Stimulated activated CD4-positive, alpha-beta T cell treated with anti-CD3 and anti-CD28 coated beads, Interleukin-1b, Interleukin-23, amount 100 ng/mL, for 1 hour (primary cell): ENCODE measurements around the gene LIN52.

Experiments used
- DNase-seq, 2 donors: peaks; one replicate each; pipeline ENCODE4 v3.0.0-alpha.2; 2020; ENCODE audit warnings: low read depth in 2 of 2

Gene LIN52

GRCh38 chr14:74084277-74085046, at the start of gene LIN52, which contains the start of gene ALDH6A1:
TSS of gene LIN52 (plus strand) at chr14:74084956. CDS start at chr14:74084975, 19 bp downstream.
TSS of gene ALDH6A1 (minus strand) at chr14:74084453. CDS start at chr14:74084394, 59 bp downstream.
- DNase-seq = peak; percentile 100

GRCh38 chr14:74035556-74035955, 49.2 kb upstream of the LIN52 start:
- no peak for DNase-seq

GRCh38 chr14:74038020-74038859, 46.5 kb upstream of the LIN52 start:
- DNase-seq = no peak

DNA sequence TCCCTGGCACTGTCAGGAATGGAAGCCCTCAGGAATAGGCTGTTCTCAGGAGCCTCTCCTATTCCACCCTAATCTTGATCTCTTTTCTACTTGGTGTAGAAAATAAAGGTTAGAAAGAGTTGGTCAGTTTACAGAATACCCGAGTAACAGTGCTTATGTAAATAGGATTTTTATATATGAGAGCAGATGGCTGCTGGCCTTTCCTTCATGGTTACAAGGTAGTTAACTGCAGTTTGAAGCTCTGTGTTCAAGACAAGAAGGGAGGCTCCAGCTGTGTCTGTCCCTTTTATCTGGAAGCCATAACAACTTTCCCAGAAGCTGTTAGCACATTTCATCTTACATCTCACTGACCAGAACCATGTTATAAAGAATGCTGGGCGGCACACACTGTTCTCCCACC, 42.5 kb upstream of the LIN52 start:
- DNase-seq = no peak

GRCh38 chr14:74045522-74045921, 39.2 kb upstream of the LIN52 start:
- no peak for DNase-seq

DNA sequence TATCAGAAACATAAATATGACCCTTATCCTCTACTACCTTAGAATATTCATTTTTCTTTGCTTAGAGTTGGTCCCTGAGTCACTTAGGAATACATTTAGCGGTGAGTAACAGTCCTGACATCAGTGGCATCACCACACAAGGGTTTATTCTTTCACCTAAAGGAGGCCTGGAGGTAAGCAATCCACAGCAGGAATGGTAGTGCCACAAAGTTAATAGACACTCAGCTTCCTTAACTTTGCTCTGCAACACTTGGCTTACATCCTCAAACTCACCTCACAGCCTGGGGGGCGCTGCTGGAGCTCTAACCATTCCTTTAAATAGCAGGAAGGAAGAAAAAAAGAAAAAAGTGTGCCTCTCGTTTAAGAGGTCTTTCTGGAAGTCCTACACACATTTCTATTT, 36.5 kb upstream of the LIN52 start:
- no peak for DNase-seq

DNA sequence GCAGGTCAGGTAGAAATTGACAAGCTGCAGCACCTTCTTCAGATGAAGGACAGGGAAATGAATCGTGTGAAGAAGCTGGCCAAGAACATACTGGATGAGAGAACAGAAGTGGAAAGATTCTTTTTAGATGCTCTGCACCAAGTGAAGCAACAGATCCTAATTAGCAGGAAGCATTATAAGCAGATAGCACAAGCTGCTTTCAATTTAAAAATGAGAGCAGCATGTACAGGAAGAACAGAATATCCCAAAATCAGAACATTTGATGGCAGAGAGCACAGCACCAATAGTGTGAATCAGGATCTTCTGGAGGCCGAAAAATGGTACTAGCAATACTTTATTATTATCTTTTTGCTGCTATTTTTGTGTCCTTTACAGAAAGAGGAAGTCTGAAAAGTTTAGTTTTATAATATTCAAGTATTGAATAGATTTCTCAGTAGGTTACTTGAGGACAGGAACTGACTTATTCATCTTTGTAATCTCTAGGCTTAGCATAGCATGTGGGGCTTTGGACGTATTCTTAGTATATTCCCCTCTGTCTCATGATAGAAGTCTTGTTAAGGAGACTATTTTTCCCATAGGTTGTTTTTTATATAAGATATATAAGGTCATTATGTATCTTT, 34.8 kb upstream of the LIN52 start:
- no peak for DNase-seq

- DNase-seq = no peak
These were observed 22.0 kb upstream of the LIN52 start for GRCh38 chr14:74062809-74063150.

- no peak for DNase-seq
These were observed 20.3 kb upstream of the LIN52 start for GRCh38 chr14:74064426-74064825.

DNA sequence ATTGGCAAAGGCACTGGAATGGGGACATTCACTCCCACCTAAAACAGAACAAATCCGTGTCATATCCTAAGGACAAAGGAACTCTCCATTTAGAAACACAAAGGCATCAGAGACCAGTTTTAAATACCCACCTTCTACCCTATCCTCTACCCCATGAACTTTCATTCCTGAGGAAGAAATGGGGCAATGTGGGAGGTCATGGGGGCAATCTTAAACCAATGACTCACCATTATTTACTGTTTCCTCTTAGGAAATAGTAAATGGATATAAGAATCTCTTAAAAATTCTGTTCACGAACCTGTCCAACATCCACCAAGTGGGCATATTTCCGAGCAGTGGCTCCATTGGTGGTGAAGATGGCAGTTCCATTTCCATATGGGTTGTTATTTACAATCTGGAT, 19.9 kb upstream of the LIN52 start:
- no peak for DNase-seq

- DNase-seq = no peak
These were observed 18.8 kb upstream of the LIN52 start for GRCh38 chr14:74065746-74066575.

GRCh38 chr14:74077401-74077800, 7.4 kb upstream of the LIN52 start:
- no peak for DNase-seq

DNA sequence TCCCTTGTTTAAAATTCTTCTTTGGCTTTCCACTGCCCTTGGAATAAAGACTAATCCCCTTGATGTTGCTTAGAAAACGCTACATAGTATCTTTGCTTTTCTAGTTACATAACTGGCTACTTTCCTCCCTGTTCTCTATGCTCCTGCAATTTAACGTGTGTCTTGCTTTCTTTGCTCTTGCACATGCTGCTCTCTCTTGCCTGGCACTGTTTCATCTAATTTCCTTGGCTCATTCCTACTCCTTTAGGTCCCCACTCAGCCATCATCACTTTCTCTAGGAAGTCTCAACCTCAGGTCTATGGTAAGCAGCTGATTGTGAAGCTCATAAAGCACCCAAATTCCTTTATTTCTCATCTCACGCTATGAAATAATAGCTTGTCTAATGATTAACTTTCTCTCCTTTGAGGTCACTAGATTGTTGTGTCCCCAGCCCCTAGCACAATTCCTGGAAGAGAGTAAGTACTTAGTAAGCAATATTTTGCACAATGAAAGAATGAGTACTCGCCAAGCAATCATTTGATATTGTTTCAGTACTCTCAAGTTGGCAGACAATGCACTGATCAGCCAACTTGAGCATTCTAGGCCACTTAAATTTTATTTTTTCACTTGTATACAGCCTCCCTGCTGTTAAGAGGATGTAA, 3.8 kb upstream of the LIN52 start:
- no peak for DNase-seq

DNA sequence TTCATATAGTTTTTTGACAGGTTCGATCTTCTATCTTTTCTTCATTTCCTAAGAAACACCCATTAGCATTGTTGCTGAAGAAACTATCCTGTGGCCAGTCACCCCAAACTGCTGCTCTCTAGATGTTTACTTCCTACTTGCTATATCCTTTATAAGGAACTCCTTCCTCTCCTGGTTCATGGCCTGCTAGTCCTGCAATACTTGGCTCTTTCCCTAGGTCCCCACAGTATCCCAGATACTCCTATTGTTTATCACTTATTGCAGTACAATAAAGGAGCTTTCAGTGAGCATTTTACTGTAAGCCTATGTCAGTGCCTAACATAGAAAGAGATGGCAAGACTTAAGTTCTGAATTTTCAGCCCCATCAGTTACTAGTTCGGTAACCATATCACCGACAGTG, 3.3 kb upstream of the LIN52 start:
- no peak for DNase-seq

DNA sequence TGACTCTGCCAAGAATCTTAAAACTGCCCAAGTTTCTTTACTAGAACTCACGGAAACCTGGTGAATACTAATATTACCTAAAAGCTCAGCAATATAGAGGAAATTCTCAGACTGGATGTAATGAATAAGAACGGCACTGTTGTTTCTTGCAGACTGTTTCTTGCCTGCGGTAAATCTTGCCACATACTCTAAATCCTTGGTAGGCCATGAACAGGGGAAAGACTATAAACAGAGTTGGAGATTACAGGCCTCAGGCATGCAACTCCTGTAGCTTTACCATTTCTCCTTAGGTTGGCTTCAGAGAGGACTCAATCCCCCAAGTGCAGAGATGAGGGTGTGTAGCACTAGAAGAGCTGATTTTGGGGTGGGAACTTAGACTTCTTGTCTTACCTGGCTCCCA, 1.6 kb upstream of the LIN52 start:
- DNase-seq = no peak

- DNase-seq = no peak
These were observed 926 bp upstream of the LIN52 start for GRCh38 chr14:74083784-74084276.

GRCh38 chr14:74085047-74085637, 386 bp downstream of the LIN52 start:
- peak in 1 of 2 donors; percentile 6 for DNase-seq

DNA sequence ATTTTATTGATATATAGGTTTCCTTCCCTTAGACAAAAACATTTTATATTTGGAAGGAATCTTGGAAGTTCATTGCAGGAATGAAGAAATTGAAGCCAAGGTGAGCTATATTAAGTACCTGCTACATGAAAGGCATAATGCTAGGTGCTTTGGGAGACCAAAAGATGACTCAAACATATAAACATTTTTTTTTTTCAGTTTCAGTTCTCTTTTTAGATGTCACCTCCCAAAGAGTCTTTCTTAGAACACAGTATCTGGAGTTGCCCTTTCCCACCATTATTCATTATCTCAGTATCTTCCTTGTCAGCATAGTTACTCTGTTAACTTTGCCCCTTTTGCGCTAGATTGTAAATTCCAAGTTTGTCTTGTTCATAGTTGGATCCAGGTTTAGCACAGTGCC, 1.1 kb downstream of the LIN52 start:
- no peak for DNase-seq

DNA sequence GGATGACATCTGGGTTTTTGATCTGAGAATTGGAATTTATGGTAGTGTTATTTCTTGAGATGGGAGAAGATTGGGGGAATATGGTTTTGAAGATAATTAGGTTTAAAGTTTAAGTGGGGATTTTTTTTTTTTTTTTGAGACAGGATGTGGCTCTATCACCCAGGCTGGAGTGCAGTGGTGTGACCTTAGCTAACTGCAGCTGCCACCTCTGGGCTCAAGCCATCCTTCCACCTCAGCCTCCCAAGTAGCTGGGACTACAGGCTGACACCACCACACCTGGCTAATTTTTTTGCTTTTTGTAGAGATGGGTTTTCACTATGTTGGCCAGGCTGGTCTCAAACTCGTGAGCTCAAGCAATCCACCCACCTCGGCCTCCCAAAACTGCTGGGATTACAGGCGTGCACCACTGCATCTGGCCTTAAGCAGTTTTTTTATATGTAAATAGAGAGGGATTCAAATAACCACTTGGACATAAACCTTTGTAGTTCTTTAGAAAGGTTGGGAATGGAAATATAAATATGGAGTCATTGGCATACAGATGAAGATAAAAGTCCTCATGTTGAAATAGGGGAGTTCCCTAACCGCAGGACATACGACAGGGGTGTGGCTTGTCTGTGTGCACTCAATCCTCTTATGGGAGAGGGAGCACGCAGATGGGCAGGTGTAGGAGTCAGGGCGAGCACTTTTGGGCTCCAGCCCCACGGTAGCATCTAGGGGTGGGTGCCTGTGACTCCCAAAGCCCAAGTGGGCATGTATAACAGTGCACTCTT, 4.7 kb downstream of the LIN52 start:
- no peak for DNase-seq

DNA sequence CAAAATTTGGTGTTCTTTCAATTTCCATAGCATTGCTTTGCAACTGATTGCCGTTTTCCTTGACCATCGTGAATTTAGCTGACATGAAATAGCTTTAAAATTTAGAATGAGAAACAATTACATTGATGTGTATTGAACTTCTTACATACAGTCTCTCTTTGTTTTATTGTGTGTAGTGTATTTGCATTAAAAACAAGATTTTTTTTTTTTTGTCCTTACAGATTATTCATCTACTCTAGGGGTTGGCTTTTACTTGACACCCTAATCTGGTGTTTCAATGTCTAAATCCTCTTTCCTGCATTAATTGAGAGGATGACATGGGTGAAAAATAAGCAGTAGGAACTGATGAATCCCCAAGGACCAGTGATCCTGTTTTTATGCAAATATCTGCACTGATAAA, 20.6 kb downstream of the LIN52 start:
- DNase-seq = no peak
